Lung (tissue), 12 donors: Measurements from ENCODE around the gene RAB26. TPM values are rescaled to one million over a fixed set of nuclear protein-coding genes. Genes with fewer than 3 reads are reported as not detected.

Experiments
- ATAC-seq: fragments of 200-7000 bp; cut with Tn5 transposase; one replicate; pipeline ENCODE4 v1.9.1; 2020; ENCODE audit warnings: moderate number of reproducible peaks; ENCODE audit not compliant: insufficient read depth, low FRiP score
- DNase-seq, 3 donors: peaks; one replicate each; pipeline ENCODE4 v3.0.0-alpha.2; 2013 to 2017
- H3K27ac ChIP-seq, 2 donors: one replicate each; pipeline ENCODE4 v1.5.1; 2013; ENCODE audit warnings: mild to moderate bottlenecking in 2 of 2, moderate library complexity in 2 of 2, control low read depth in 1 of 2, inconsistent platforms in 1 of 2, low read depth in 1 of 2, low read length in 1 of 2
- H3K27me3 ChIP-seq, 3 donors: one replicate each; pipeline ENCODE4 v1.5.1; 2013; ENCODE audit warnings: low read length in 2 of 3; ENCODE audit not compliant: control insufficient read depth in 3 of 3, insufficient read depth in 3 of 3
- H3K36me3 ChIP-seq, 4 donors: one replicate each; pipeline ENCODE4 v1.5.1; 2013; ENCODE audit warnings: low read length in 4 of 4, mild to moderate bottlenecking in 1 of 4, moderate library complexity in 1 of 4; ENCODE audit not compliant: control insufficient read depth in 4 of 4, insufficient read depth in 4 of 4
- H3K4me1 ChIP-seq, 5 donors: one replicate each; pipeline ENCODE4 v1.5.1; 2013; ENCODE audit warnings: low read length in 5 of 5, mild to moderate bottlenecking in 2 of 5, moderate library complexity in 1 of 5; ENCODE audit not compliant: control insufficient read depth in 5 of 5, insufficient read depth in 5 of 5
- H3K4me3 ChIP-seq: one replicate; pipeline ENCODE4 v1.5.1; 2013; ENCODE audit warnings: mild to moderate bottlenecking, control low read depth, moderate library complexity
- H3K9ac ChIP-seq, 2 donors: one replicate each; pipeline ENCODE4 v1.5.1; 2013; ENCODE audit warnings: low read length in 2 of 2, control low read depth in 1 of 2; ENCODE audit not compliant: insufficient read depth in 1 of 2
- H3K9me3 ChIP-seq, 4 donors: one replicate each; pipeline ENCODE4 v1.5.1; 2013; ENCODE audit warnings: low read length in 3 of 4, mild to moderate bottlenecking in 1 of 4, moderate library complexity in 1 of 4; ENCODE audit not compliant: control insufficient read depth in 4 of 4, insufficient read depth in 3 of 4
- WGBS, 2 donors: extraction: QIAGEN DNeasy Blood & Tissue Kit; methylation state at CpG; one replicate each; pipeline ENCODE4 v1.1.7; 2013; 5-methylcytosine and 5-hydroxymethylcytosine counted together
- polyA plus RNA-seq, 2 donors: library from polyadenylated mRNA; stranded (reverse); fragments of 200-250 nt; gene quantifications; one replicate each; pipeline ENCODE4 v1.2.1, GENCODE V29; 2013
- total RNA-seq, 2 donors: library from RNA; depleted of rRNA in 1 of 2; stranded (reverse); fragments of >200 nt in 1 of 2; gene quantifications; one replicate each; pipeline ENCODE4 v1.2.1, GENCODE V29; 2014 to 2021
- TF ChIP-seq, protein P1 (sequence below): IDR thresholded peaks from 2 replicates; pipeline ENCODE4 v1.5.1; 2012; ENCODE audit warnings: mild to moderate bottlenecking; ENCODE audit errors: control extremely low read depth, extremely low read depth
- donor health status: control.
- donor health status: control.
- donor health status: Bipolar disorder and iron deficiency.
- donor health status: healthy.
- donor health status: DM: yes; HTN: yes; CAD: no.

The RAB26 gene
- total and polyA plus RNA-seq, 4 donors, result 0.30 to 1.0 (median 0.72) TPM

DNA sequence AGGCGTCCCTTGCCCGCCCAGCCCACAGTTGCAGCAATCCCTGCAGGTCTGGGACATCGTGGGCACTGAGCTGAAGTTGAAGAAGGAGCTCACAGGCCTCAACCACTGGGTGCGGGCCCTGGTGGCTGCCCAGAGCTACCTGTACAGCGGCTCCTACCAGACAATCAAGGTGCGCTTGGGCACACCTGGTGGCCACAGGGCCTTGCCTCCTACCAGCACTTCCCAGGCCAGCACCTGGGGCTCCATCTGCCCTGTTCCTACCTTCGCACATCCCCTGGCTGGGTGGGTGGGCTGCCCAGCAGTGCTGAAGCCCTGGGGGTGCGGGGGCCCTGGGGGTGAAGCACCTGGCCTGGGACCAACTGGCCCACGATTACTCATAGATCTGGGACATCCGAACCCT, 27.0 kb downstream of the RAB26 start:
- ATAC-seq (no peak), DNase-seq (no peak)
- no peaks in the 10 kb centered on the region for H3K27me3 ChIP-seq
- H3K9ac ChIP-seq, result no peak overlapping the region
- H3K36me3 ChIP-seq, result peaks cover 4 to 70% (median 11%) of the 10 kb centered on the region in 4 donors
- no peaks in the 10 kb centered on the region for H3K4me1 ChIP-seq
- no peaks in the 10 kb centered on the region for H3K9me3 ChIP-seq
- WGBS, 2 donors, result 96 to 97% methylated on average over 10 of the region's 10 CpGs
- H3K27ac ChIP-seq, result no peak overlapping the region
- no peak overlapping the region for H3K4me3 ChIP-seq
- TF ChIP-seq, protein P1, sequence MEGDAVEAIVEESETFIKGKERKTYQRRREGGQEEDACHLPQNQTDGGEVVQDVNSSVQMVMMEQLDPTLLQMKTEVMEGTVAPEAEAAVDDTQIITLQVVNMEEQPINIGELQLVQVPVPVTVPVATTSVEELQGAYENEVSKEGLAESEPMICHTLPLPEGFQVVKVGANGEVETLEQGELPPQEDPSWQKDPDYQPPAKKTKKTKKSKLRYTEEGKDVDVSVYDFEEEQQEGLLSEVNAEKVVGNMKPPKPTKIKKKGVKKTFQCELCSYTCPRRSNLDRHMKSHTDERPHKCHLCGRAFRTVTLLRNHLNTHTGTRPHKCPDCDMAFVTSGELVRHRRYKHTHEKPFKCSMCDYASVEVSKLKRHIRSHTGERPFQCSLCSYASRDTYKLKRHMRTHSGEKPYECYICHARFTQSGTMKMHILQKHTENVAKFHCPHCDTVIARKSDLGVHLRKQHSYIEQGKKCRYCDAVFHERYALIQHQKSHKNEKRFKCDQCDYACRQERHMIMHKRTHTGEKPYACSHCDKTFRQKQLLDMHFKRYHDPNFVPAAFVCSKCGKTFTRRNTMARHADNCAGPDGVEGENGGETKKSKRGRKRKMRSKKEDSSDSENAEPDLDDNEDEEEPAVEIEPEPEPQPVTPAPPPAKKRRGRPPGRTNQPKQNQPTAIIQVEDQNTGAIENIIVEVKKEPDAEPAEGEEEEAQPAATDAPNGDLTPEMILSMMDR, result no peak

DNA sequence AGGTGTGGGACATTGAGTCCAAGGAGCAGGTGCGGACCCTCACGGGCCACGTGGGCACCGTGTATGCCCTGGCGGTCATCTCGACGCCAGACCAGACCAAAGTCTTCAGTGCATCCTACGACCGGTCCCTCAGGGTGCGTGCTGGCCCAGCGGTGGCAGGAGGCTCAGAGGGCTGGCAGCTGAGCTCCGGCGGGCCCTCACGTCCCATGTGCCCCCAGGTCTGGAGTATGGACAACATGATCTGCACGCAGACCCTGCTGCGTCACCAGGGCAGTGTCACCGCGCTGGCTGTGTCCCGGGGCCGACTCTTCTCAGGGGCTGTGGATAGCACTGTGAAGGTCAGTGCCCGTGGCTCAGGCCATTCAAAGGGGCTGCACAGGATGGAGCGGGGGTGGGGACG, 27.6 kb downstream of the RAB26 start:
- no peak overlapping the region for H3K9ac ChIP-seq
- no peaks in the 10 kb centered on the region for H3K4me1 ChIP-seq
- TF ChIP-seq, protein P1, result no peak
- H3K9me3 ChIP-seq, result no peaks in the 10 kb centered on the region
- ATAC-seq (no peak), DNase-seq (no peak)
- no peaks in the 10 kb centered on the region for H3K27me3 ChIP-seq
- H3K4me3 ChIP-seq, result no peak overlapping the region
- H3K36me3 ChIP-seq, result peaks cover 4 to 68% (median 11%) of the 10 kb centered on the region in 4 donors
- 96% methylated on average over 23 of the region's 23 CpGs for WGBS, 2 donors
- H3K27ac ChIP-seq, result no peak overlapping the region

DNA sequence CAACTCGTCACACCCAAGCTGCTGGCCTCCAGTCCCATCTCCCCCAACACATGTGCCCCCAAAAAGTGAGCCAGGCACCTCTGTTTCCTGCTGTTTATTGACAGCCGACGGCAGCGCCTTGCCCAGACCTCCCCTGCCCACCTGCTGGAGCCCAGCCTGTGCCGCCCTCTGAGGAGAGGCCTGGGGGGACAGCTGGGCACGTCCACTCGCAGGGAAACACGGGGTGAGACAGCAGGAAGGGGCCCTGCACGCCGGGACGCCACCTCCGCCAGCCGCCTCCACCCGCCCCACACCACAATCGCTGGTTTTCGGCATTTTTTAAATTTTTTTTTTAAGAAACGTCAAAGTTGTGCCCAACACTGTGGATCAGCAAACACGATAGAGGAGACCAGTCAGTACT, 28.7 kb downstream of the RAB26 start:
- no peaks in the 10 kb centered on the region for H3K27me3 ChIP-seq
- 93 to 94% methylated on average over 18 of the region's 18 CpGs for WGBS, 2 donors
- H3K4me1 ChIP-seq, result no peaks in the 10 kb centered on the region
- H3K27ac ChIP-seq, result no peak overlapping the region
- H3K36me3 ChIP-seq, result peaks cover 4 to 57% (median 11%) of the 10 kb centered on the region in 4 donors
- ATAC-seq (no peak), DNase-seq (no peak)
- no peaks in the 10 kb centered on the region for H3K9me3 ChIP-seq
- TF ChIP-seq, protein P1, result no peak
- H3K4me3 ChIP-seq, result no peak overlapping the region
- H3K9ac ChIP-seq, result no peak overlapping the region

DNA sequence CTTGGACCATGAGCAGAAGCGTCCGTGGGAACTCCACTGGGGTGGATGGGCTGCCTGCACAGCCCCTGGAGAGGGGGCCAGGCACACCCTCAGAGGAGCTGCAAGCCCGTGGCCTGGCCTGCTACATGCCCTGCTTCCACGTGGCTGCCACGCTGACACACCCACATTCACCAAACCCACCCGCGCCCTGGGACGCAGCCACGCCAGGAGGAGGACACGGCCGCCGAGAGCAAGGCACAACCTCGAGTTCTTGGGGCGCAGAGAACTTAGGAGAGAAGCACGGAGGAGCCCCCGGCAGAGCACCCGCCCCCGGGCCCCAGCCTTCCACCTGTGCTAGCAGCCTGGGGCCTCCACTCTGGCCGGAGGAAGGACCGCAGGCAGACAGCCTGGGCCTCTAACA, 29.1 kb downstream of the RAB26 start:
- H3K36me3 ChIP-seq, result peaks cover 4 to 55% (median 11%) of the 10 kb centered on the region in 4 donors
- H3K4me3 ChIP-seq, result no peak overlapping the region
- H3K4me1 ChIP-seq, result no peaks in the 10 kb centered on the region
- ATAC-seq (no peak), DNase-seq (no peak)
- no peak overlapping the region for H3K9ac ChIP-seq
- H3K9me3 ChIP-seq, result no peaks in the 10 kb centered on the region
- WGBS, 2 donors, result 94 to 95% methylated on average over 20 of the region's 20 CpGs
- TF ChIP-seq, protein P1, result no peak
- H3K27ac ChIP-seq, result no peak overlapping the region
- H3K27me3 ChIP-seq, result no peaks in the 10 kb centered on the region
